HK-2 (cell line): ENCODE measurements around the gene GRAP2.
"Not testable (repeated sequence)": the region's sequence is repeated elsewhere in the genome, so short reads cannot be mapped to it uniquely, and the experiment has no call there.

ENCODE experiments used
- DNase-seq: peaks from one replicate; pipeline ENCODE4 v3.0.0-alpha.2; 2018; ENCODE audit not compliant: unreplicated experiment

GRAP2 gene

DNA sequence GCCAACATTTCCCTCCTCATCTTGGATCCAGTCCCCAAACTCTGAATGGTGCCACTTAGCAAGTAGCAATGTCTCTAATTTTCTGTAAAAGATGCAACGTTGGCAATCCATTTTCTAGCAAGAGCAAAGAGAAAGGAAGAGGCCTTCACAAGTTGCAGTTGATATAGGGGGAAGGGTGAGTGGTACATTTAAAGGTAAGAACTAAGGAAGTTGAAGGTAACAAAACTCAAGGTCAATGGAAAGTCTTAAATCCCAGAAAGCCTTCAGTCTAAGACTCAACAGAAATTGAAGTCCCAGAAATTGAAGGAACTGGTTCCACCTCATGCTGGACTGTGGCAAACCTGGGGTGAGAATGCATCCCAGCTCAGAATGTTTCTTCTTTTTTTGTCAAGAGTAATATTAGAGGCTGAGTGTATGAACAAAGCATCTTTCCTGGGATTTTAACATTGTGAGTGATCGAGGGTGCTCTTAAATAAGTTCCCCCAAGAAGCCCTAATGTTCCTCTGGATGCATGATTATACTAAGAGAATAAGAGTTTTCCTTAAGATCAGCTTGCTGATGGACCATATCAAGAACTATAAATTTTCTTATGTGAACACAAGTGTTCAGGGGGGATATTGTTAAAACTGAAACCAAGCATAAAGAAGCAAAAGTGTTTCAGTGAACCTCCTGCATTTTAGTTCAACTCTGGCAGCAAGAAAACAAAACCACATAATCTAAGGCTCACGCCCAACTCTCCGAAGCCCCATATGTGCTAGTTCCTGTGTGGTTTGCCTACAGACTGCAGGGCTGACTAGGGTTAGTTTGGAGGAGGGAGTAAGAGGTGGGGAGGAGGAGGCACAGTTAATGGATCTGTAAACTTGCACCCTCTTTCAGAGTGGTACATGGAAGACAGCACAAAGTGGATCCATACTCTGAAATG, at the start of gene GRAP2:
Gene GRAP2 (plus strand): TSS at position 779 of the 922 bp plus-strand sequence. CDS start 46,023 bp downstream, outside the sequence.
- no peak for DNase-seq

DNA sequence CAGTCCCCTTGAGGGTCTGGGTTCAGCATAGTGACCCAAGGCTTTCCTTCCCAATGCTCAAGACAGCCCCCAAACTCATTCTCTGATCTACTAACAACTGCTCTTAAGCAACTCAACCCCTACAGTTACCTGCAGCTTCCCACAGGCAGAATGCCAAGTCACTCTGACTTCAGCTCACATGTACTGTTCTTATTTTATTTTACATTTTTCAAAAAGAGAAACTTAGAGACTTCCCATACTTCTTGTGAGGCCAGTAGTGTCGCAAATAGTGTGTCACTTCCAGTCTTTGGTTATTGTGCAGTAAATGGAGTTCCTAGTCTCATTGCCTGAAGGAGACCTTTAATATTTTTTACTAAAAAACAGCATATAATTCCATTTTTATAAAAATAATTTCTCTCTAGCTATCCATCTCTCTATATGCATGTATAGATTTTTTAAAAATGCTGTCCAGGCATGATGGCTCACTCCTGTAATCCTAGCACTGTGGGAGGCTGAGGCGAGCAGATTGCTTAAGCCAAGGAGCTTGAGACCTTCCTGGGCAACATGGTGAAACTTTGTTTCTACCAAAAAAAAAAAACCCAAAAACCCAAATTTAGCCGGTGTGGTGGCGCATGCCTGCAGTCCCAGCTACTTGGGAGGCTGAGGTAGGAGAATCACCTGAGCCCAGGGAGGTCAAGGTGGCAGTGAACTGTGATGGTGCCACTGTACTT, 49.1 kb upstream of the GRAP2 start:
- DNase-seq: no peak

DNA sequence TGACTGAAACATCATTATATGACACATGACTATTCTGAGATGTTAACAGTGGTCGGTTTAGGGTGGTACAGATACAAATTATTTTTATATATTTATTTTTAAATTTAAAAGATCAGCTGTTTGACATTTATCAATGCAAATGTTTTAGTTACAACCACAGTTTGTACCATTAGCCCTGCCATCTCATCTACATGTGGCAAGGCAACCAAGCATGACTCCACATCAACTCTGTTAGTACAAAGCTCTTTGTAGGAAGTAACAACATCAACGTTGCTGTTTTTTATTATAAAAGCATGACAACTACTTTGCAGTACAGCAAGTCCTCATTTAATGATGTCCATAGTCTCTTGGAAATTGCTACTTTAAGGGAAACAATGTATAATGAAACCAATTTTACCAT, 48.1 kb upstream of the GRAP2 start:
- no peak for DNase-seq

DNA sequence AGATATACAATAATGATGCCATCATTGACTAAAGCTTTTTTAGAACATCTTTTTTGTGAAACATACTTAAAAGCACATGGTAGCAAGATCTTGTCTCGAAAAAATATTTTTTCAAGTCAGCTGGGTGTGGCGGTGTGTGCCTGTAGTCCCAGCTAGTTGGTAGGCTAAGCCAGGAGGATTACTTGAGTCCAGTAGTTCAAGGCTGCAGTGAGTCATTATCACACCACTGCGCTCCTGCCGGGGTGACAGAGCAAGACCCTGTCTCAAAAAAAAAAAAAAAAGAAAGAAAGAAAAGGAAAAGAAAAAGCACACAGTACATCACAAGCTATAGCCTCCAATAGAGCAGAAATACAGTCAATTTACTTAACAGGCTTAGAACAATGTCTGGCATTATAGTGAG, 44.3 kb upstream of the GRAP2 start:
- no peak for DNase-seq

DNA sequence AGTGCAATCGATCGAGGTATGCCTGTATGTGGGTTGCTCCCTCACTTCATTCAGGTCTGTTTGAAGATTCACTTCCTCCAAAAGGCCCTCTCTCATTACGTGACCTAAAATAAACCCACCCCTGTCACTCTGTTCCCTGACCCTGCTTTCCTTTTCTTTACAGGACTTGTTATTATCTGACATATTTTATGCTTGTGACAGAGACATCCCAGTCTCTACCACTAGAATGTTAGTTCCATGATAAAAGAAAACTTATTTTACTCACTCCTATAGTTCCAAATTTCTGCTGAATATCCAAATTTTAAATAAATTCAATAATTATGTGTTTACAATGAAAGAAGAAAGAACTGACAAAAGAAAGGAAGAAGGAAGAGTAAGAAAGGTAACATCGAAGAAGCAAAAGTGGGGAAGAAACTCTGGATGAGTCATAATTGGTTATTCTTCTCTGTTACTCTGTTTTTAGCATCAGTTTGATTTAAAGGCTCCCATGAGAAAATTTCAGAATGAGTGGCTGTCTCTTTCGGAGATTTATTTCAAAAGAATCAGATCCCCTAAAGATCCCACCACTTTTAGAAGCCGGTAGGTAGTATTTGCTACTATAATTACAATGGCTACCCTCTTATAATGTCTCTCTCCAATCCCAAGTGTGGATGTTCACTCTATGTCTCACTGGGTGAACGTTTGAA, 40.8 kb upstream of the GRAP2 start:
- no peak for DNase-seq

DNA sequence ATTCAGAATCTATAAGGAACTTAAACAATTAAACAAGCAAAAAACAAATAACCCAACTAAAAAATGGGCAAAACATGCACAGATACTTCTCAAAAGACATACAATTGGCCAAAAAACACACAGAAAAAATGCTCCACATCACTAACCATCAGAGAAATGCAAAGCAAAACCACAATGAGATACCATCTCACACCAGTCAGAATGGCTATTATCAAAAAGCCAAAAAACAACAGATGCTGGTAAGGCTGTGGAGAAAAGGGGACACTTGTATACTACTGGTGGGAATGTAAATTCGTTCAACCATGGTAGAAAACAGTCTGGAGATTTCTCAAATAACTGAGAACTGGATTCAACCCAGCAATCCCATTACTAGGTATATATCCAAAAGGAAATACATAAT, 32.1 kb upstream of the GRAP2 start:
- DNase-seq: no peak

DNA sequence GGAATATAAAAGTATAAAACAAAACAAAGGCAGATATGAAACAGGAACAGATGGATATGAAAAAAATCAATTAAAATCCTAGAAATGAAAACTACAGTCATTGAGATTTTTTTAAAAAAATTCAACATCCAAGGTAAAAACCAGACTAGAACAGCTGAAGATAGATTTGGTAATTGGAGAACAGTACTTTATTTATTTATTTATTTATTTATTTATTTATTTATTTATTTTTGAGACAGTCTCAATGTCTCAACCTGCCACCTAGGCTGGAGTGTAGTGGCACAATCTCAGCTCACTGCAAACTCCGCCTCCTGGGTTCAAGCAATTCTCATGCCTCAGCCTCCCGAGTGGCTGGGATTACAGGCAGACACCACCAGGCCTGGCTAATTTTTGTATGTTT, 31.1 kb upstream of the GRAP2 start:
- DNase-seq: not testable (repeated sequence)

DNA sequence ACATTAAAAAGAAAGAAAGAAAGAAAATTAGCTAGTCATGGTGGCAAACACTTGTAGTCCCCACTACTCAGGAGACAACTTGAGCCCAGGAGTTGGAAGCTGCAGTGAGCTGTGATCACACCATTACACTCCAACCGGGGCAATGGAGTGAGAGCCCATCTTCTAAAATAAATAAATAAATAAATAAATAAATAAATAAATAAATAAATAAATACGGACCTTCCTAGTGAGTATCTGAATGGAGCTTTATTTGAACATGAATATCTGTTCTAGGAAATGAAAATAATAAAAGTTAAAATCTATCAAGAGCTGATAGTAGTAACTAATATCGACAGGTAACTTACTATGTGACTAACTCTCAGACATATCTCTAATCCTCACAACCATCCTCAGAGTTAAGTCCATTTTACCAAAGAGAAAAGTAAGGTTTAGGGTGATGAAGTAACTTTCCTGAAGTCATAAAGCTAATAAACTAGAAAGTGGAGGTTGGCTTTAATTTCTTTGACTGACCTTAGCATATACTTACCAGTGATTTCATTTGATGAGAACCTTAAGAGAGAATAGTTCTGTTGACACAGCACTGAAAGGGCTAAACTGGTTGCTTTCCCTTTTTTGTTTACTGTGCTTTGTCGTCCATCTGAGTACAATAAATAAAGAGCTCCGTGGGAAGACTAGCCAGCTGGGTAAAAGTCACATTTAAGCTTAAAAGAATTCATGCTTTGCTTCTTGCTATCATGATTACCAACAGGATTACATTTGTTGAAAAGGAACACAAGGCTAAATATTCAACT, 29.7 kb upstream of the GRAP2 start:
- DNase-seq: no peak

DNA sequence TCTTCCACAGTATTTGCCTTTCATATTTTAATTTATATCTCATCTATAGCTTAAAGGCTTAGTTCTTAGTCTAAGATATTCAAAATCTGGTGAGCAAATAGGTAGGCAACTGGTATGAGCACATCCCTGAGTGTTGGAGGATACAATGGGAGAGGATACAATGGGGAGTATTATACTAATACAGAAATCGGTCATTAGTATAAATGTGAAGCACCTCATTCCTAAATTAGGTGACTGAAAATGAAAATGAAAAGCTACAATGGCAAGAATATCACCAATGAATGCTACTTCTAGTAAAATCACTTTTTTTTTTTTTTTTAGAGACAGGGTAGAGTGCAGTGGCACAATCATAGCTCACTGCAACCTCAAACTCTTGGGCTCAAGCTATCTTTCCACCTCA, 28.3 kb upstream of the GRAP2 start:
- no peak for DNase-seq

DNA sequence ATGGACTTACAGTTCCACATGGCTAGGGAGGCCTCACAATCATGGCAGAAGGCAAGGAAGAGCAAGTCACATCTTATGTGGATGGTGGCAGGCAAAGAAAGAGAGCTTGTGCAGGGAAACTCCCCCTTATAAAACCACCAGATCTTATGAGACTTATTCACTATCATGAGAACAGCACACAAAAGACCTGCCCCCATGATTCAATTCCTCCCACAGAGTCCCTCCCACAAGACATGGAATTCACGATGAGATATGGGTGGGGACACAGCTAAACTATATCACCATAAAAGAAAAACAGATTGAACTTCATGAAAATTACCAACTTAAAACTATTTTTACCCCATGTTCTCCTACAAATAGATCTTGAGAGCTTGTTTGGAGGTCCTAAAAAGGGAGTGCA, 26.9 kb upstream of the GRAP2 start:
- DNase-seq: no peak

DNA sequence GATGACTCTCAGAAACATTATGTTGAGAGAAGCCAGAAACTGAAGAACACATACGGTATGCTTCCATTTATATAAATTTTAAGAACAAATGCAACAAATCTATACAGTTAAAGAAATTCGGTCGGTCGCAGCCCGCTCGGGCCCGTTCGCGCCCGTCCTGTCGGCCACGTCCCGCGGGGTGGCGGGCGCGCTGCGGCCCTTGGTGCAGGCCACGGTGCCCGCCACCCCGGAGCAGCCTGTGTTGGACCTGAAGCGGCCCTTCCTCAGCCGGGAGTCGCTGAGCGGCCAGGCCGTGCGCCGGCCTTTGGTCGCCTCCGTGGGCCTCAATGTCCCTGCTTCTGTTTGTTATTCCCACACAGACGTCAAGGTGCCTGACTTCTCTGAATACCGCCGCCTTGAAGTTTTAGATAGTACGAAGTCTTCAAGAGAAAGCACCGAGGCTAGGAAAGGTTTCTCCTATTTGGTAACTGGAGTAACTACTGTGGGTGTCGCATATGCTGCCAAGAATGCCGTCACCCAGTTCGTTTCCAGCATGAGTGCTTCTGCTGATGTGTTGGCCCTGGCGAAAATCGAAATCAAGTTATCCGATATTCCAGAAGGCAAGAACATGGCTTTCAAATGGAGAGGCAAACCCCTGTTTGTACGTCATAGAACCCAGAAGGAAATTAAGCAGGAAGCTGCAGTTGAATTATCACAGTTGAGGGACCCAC, 25.6 kb upstream of the GRAP2 start:
- DNase-seq: not testable (repeated sequence)

DNA sequence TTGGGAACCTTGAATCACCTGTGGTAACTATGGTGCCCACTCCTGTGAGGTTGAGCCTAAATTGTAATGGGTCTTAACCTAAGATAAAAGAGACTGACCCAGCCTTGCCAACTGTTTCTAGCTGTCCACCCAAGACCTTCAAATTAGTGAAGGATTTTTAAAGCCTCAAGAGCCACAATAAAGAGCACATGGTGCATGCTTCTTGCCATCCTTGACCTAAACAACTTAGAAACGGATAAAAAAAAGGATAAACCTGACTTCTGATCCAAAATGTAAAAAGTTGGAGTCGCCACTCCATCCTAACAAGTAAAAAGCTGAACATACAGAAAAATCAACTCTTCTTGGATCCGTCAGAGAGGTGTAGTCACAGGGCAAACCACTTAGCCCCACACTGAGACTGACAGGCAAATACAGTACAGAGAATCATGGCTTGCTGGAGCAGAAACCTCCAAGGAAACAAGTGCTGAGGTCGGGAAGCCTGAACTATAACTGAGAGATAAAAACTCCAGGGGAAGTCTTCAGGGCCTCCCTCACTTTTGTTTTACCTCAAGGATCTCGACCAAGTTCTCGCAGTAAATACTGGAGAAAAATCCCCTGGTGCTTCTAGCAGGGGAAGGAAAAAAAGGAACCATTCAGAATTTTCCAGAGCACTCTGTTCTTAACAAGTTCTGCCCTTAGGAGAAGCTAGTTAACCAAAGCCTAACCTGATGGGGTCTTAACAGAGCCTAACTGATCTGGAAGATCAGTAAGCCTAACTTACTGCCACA, 23.6 kb upstream of the GRAP2 start:
- no peak for DNase-seq

DNA sequence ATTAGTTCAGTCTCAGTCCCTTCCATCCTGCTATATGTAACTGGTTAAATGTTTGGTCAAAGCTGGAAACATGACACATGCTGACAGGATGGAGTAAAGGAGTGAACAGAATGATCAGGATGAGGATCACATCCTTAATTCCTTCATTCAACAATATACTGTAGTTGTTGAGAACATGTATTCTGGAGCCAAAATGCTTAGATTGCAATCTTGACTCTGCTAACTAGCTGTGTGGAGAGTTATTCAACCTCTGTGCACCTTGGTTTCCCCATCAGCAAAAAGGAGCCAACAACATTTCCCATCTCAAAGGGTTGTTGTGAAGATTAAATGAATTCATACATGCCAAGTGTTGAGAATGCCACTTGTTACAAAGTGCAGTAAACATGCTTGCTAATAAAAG, 20.2 kb upstream of the GRAP2 start:
- DNase-seq: no peak

DNA sequence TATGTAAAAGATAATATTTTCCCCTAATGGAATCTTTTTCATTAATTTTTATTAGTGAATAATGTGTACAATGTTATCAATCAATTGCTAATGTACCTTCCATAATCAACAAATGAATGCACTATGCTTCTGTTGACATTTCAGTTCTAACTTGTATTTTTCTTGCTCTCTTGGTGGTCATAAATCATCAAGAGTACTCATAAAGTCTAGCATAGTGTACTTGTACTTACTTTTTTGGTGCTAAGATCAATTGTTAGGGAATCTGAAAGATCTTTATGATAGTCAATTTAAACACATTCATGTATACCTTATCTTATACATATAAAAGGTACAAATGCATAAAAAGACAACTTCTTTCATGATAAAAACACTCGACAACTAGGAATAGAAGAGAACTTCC, 17.8 kb upstream of the GRAP2 start:
- DNase-seq: no peak

DNA sequence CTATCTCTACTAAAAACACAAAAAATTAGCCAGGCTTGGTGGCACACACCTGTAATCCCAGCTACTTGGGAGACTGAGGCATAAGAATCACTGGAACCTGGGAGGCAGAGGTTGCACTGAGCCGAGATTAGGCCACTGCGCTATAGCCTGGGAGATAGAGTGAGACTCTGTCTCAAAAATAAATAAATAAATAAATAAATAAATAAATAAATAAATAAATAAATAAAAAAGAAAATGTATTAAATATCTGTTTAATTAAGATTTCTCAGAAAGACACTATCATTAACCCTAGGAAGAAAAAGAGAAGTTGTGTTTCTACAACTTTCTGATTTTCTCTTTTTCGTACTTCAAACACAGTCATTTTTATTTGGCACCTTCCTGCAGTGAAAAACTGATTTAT, 11.0 kb upstream of the GRAP2 start:
- not testable (repeated sequence) for DNase-seq

DNA sequence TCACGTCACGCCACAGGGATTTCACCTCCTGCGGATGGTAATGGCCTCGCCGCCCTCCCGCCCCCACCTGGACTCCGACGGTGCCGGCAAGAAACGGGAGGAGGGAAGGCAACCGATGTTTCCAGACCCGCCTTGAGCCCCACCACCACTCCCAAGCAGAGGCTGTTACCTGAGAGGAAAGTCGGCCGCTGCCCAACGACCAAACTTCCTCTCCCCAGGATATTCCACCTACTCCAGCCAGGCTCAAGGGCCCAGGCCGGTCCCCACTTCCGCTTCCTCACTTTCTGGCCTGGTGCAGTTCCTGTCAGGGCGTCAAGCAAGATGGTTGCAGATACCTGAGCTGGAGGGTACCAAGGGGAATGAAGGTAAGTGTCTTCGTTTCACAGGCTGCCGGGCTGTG, 7.4 kb upstream of the GRAP2 start, which contains the start of gene ENTHD1:
Gene ENTHD1 (minus strand): TSS at position 235 of the 400 bp plus-strand sequence. CDS start 6,012 bp downstream, outside the sequence.
- no peak for DNase-seq

DNA sequence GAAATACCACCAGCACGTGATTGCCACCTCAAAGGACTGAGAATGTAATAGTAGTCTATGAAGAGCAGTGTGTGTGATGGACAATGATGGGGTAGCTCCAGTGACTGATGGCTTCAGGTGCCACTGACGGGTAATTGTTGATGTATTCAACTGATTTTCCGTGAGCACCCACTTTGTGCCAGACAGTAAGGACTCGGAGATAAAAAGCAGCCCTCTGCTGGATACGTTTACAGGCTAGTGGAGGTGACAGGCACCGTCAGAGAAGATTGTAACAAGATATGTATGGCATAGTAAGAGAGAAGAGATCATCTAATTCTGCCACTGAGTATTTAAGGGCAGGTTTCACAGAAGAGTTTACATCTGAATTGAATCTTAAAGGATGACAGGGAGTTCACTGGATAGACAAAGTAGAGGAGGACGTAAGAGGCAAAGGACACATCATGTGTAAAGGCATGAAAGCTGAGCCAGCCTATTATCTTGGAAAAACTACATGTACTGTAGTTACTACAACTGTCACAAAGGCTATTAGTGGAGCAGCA, 6.3 kb upstream of the GRAP2 start:
- no peak for DNase-seq

DNA sequence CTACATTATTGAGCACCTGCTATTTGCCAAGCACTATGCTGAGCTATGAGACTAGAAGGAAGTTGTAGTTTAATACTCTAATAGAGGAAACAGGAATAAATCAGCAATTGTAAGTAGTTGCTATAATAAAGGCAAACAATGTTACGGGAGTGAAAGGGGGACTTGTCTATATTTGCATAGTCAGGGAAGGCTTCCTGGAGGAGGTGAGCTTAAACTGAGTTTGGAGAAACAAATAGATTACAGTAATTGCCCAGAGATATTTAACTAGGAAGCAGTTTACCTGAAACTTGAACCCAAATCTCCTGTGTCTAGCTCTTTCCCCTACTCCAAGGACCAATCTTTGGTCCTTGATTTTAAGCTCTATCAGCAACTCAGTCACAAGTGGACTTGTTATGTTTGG, 5.2 kb upstream of the GRAP2 start:
- no peak for DNase-seq

DNA sequence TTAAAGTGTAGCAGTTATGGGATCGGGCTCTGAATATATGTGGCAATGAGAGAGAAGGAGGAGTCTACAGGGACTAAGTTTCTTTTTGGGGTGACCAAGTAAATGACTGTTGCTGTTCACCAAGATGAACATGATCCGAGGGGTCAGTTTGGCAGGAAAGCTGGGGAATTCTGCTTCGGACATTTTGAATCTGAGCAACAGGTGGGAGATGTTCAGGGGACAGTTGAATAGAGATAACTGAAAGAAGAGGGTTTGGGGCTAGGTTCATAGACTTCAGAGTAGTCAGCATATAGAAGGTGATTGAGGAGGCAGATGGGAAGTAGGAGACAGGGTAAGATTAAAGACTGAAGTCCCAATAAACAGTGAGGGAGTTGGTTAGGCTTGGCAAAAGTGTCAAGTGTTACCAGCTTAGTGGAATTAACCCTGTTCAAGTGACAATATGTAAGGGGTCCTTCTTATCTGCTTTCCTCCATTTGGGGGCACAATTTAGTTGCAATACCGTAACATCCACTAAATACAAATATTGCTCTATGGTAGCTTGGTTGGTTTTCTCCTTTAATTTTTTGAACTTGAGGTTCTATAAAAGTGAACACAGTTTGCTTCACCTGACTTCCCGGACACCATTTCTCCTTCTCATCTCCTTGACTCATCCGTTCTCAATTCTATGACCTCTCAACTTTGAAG, 4.4 kb upstream of the GRAP2 start:
- no peak for DNase-seq
